ENCODE data around the gene SNX8. TPM values are rescaled to one million over a fixed set of nuclear protein-coding genes. Genes with fewer than 3 reads are reported as not detected.
A peak's percentile ranks its signal among the peaks of the same experiment; 100 is the strongest.
"Not testable (repeated sequence)": the region's sequence is repeated elsewhere in the genome, so short reads cannot be mapped to it uniquely, and the experiment has no call there.

Gene SNX8
- total RNA-seq, 3 donors from 2014 or later = 8.8 to 32.3 (median 20.3) TPM

DNA sequence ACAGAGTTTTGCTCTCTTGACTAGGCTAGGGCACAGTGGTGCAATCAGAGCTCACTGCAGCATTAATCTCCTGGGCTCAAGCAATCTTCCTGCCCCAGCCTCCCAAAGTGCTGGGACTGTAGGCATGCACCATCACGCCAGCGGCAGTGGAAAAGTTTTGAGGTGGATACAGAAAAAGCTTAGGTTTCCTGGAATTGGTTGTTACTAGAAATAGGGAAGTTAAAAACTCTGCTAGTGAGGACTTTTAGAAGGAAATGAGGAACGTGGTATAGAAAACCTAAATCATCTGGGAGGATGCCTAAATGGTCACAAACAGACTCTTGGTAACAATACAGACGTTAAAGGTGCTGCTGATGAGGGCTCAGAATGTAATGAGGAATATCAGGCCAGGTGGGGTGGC, 10.9 kb upstream of the SNX8 start:
- Histone ChIP-seq H3K27me3 (no peaks in the 10 kb centered on the region), H3K9me3 (no peaks in the 10 kb centered on the region), H3K27ac (no peak overlapping the region), H3K36me3 (no peaks in the 10 kb centered on the region), H3K4me3 (no peak overlapping the region), H3K4me1 (no peaks in the 10 kb centered on the region)
- intact Hi-C loops (cut with DNase I; ENCODE audit: low total_unique reads) = no loop called here
- DNase-seq (ENCODE audit: low spot score in 2 of 2) = no peak
- TF ChIP-seq POLR2AphosphoS5 (IDR thresholded peaks at IDR 0.05) (no peak), POLR2A (IDR thresholded peaks at IDR 0.05) (no peak)
- TF ChIP-seq, protein P1, sequence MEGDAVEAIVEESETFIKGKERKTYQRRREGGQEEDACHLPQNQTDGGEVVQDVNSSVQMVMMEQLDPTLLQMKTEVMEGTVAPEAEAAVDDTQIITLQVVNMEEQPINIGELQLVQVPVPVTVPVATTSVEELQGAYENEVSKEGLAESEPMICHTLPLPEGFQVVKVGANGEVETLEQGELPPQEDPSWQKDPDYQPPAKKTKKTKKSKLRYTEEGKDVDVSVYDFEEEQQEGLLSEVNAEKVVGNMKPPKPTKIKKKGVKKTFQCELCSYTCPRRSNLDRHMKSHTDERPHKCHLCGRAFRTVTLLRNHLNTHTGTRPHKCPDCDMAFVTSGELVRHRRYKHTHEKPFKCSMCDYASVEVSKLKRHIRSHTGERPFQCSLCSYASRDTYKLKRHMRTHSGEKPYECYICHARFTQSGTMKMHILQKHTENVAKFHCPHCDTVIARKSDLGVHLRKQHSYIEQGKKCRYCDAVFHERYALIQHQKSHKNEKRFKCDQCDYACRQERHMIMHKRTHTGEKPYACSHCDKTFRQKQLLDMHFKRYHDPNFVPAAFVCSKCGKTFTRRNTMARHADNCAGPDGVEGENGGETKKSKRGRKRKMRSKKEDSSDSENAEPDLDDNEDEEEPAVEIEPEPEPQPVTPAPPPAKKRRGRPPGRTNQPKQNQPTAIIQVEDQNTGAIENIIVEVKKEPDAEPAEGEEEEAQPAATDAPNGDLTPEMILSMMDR (IDR thresholded peaks at IDR 0.05) = no peak

- no peak overlapping the region for H3K27ac ChIP-seq
- H3K9me3 ChIP-seq = no peaks in the 10 kb centered on the region
- no peak overlapping the region for H3K4me3 ChIP-seq
- TF ChIP-seq POLR2AphosphoS5 (IDR thresholded peaks at IDR 0.05) (no peak), POLR2A (IDR thresholded peaks at IDR 0.05) (no peak)
- TF ChIP-seq, protein P1 (IDR thresholded peaks at IDR 0.05) = no peak
- H3K36me3 ChIP-seq = no peaks in the 10 kb centered on the region
- no peak for DNase-seq (ENCODE audit: low spot score in 2 of 2)
- intact Hi-C loops (cut with DNase I; ENCODE audit: low total_unique reads) = no loop called here
- H3K27me3 ChIP-seq = no peaks in the 10 kb centered on the region
- no peaks in the 10 kb centered on the region for H3K4me1 ChIP-seq
These were observed 6.8 kb upstream of the SNX8 start for GRCh38 chr7:2321020-2321419.

DNA sequence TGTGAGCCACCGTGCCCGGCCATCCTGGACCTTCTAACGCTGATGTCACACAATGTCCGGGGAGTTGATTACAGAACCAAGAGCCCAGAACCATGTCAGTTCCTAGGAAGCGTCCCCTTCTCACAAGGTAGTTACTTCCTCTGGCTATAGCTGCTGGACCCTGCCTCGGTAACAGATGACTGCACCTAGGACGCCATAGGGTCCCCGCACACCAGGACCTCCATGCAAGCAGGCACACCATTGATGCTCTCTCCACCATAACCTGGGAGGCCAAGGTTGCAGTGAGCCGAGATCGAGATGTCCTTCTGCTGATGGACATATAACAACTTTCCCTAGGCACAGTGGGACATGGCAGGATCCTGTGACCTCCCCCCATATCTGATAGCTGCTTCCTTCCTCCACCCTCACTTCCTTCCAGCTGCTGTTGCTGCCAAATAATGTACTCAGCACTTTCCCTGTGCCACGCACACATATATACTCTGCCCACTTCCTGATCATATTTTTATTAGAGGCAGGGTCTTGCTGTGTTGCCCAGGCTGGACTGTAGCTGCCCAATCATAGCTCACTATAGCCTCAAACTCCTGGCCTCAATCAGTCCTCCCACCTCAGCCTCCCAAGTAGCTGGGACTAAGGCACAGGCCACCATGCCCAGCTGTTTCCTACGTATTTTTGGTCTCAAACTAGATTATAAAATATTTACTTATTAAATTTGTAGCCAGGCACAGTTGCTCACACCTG, 3.5 kb upstream of the SNX8 start:
- DNase-seq (ENCODE audit: low spot score in 2 of 2) = no peak
- Histone ChIP-seq H3K4me3 (no peak overlapping the region), H3K36me3 (no peaks in the 10 kb centered on the region), H3K4me1 (no peaks in the 10 kb centered on the region), H3K9me3 (no peaks in the 10 kb centered on the region), H3K27me3 (no peaks in the 10 kb centered on the region), H3K27ac (no peak overlapping the region)
- intact Hi-C loops (cut with DNase I; ENCODE audit: low total_unique reads) = no loop called here
- no peak for TF ChIP-seq POLR2AphosphoS5 (IDR thresholded peaks at IDR 0.05)
- no peak for TF ChIP-seq POLR2A (IDR thresholded peaks at IDR 0.05)
- TF ChIP-seq, protein P1 (IDR thresholded peaks at IDR 0.05) = no peak

- no peaks in the 10 kb centered on the region for H3K36me3 ChIP-seq
- intact Hi-C loops (cut with DNase I; ENCODE audit: low total_unique reads) = no loop called here
These were observed 2.3 kb upstream of the SNX8 start for GRCh38 chr7:2316578-2316977.

GRCh38 chr7:2315787-2316186, 1.5 kb upstream of the SNX8 start:
- Histone ChIP-seq H3K27ac (no peak overlapping the region), H3K4me3 (no peak overlapping the region), H3K27me3 (no peaks in the 10 kb centered on the region), H3K4me1 (no peaks in the 10 kb centered on the region), H3K36me3 (no peaks in the 10 kb centered on the region), H3K9me3 (no peaks in the 10 kb centered on the region)
- TF ChIP-seq POLR2AphosphoS5 (IDR thresholded peaks at IDR 0.05) (no peak), POLR2A (IDR thresholded peaks at IDR 0.05) (no peak)
- TF ChIP-seq, protein P1 (IDR thresholded peaks at IDR 0.05) = no peak
- no peak for DNase-seq (ENCODE audit: low spot score in 2 of 2)
- intact Hi-C loops (cut with DNase I; ENCODE audit: low total_unique reads) = no loop called here

More at GRCh38 chr7:2316578-2316977, 2.3 kb upstream of the SNX8 start:
- H3K4me3 ChIP-seq = no peak overlapping the region
- no peaks in the 10 kb centered on the region for H3K9me3 ChIP-seq
- no peaks in the 10 kb centered on the region for H3K27me3 ChIP-seq
- H3K4me1 ChIP-seq = no peaks in the 10 kb centered on the region
- TF ChIP-seq, protein P1 (IDR thresholded peaks at IDR 0.05) = no peak
- TF ChIP-seq POLR2AphosphoS5 (IDR thresholded peaks at IDR 0.05) = no peak
- no peak for TF ChIP-seq POLR2A (IDR thresholded peaks at IDR 0.05)
- H3K27ac ChIP-seq = no peak overlapping the region
- no peak for DNase-seq (ENCODE audit: low spot score in 2 of 2)

DNA sequence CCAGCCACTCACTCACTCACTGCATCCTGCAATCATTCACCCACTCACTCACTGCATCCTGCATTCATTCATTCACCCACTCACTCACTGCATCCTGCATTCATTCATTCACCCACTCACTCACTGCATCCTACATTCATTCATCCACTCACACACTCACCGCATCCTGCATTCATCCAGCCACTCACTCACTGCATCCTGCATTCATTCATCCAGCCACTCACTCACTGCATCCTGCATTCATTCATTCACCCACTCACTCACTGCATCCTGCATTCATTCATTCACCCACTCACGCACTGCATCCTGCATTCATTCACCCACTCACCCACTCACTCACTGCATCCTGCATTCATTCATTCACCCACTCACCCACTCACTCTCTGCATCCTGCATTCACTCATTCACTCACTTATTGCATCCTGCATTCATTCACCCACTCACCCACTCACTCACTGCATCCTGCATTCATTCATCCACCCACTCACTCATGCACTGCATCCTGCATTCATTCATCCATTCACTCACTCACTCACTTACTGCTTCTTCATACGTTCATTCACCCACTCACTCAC, 802 bp upstream of the SNX8 start:
- H3K4me3 ChIP-seq = peak overlapping the region; percentile 90 to 99 (median 93)
- H3K27me3 ChIP-seq; H3K27ac ChIP-seq; DNase-seq (ENCODE audit: low spot score in 2 of 2); intact Hi-C loops (cut with DNase I; ENCODE audit: low total_unique reads); H3K4me1 ChIP-seq; H3K9me3 ChIP-seq; H3K36me3 ChIP-seq: not testable (repeated sequence)
